OCI-M2 (cell line): ENCODE measurements around the gene SMG7.

Experiments
- DNase-seq: peaks from one replicate; lab custom pipeline; 2025; ENCODE audit not compliant: unreplicated experiment; lab: John Stamatoyannopoulos, UW

Gene SMG7

GRCh38 chr1:183554577-183554976, 82.3 kb downstream of the SMG7 start:
- no peak for DNase-seq

DNA sequence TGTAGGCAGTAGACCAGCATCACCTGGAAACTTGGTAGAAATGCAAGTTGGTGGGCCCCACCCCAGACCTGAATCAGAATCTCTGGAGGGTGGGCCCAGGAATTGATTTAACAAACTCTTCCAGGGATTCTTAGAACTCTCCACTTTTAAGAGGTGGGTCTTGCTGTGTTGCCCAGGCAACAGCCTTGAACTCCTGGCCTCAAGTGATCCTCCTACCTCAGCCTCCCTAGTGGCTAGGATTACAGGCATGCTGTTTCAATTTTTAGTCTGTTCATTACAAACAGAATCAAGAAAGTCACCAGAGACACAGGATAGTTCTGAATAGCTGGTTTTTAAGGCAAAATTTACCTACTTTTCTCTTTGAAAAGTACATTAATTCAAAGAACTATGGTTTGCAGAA, 86.8 kb downstream of the SMG7 start:
- no peak for DNase-seq

DNA sequence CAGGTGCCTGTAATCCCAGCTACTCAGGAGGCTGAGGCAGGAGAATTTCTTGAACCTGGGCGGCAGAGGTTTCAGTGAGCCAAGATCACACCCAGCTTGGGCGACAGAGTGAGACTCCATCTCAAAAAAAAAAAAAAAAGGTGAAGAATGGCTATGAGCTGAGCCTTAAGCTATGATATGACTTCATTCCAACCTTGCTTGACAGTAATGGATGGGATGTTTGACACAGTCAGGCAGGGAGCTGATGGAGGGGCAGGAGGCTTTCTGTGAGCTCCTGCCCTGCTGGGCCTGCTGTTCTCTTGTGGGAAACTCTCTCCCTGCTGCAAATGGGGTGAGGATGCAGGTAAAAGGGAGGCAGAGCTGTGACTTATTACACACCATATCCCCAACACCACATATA, 90.4 kb downstream of the SMG7 start:
- DNase-seq = no peak

GRCh38 chr1:183565261-183565660, 93.0 kb downstream of the SMG7 start:
- DNase-seq = no peak

DNA sequence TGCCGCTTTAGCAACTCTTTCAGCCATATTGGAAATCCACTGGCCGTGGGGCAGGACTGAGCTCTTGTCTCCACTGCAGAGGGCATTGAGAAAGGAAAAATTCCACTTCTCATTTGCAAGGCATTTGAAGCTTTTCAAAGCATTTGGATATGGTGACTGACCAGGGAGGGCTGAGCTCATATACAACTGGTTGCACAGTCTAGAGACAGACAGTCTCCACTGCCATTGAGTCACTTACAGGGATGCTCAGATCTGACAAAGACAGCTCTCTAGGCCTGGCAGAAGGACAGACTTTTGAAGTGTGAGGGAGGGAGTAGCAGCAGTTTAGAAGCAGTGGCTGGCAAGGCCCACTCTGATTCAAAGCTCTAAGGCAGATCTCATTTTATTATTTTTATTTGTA, 93.7 kb downstream of the SMG7 start:
- DNase-seq = no peak

DNA sequence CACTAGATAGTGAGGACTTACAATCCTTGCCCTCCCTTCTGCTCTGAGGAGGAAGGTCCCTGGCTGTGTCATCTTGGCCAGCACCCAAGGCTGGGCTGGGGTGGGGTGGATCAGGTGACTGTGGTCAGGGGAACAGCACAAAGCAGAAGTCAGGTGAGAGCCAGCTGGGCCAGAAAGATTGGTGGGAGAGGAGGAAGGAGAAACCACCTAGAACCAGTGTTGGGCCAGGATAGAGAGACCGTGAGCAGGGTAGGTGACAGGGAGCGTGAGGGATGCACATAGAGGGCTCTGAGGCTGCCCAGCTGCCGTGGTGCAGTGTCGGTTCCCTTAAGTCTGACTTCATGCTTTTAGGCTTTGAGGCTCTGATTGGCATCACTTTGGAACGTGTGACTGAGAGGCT, 95.3 kb downstream of the SMG7 start:
- no peak for DNase-seq

GRCh38 chr1:183568176-183569021, 96.1 kb downstream of the SMG7 start:
- no peak for DNase-seq

GRCh38 chr1:183569141-183569540, 96.8 kb downstream of the SMG7 start:
- DNase-seq = no peak

- no peak for DNase-seq
Measured at GRCh38 chr1:183569801-183570200, 97.5 kb downstream of the SMG7 start.

DNA sequence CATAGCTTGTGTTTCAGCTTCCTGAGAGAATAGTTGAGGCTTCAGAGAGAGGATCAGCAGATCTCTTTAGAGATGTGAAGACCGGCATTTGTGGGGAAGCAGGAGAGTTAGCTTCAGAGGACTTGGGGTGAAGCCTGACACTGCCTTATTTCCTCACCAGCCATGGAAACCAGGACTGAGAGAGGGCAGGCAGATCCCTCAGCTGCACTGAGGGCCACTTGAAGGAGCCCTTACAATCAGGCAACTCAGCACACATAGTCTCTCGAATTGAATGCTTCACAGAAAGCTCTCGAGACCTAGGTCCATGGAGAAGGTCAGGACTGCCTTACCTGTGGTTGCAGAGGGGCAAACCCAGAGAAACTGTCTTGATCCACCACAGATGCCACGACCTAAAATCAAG, 98.2 kb downstream of the SMG7 start:
- no peak for DNase-seq

- no peak for DNase-seq
Measured at GRCh38 chr1:183571678-183572268, 99.5 kb downstream of the SMG7 start.

GRCh38 chr1:183572721-183573120, 100.4 kb downstream of the SMG7 start:
- no peak for DNase-seq

- no peak for DNase-seq
Measured at GRCh38 chr1:183575606-183576005, 103.3 kb downstream of the SMG7 start.

DNA sequence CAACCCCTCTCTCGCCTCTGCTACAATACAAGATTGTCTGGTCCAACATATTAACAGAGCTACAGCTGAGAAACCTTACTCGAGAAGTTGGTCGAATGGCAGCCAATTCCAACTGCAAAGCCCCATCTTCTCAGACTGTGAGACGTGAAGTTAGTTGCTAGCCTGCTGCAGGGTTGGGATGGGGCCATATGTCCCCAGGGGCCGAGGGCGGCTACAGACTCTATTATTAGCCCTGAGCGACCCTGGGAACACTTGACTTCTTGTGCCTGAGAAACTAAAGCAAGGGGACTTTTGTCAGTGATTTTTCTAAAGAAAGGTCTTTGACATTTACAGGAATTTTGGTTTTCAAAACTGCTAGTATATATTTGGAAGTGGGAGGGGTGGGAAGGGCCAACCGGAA, 104.2 kb downstream of the SMG7 start:
- DNase-seq = no peak

GRCh38 chr1:183577897-183578465, 105.7 kb downstream of the SMG7 start:
- DNase-seq = no peak

GRCh38 chr1:183578856-183579255, 106.6 kb downstream of the SMG7 start:
- DNase-seq = no peak

DNA sequence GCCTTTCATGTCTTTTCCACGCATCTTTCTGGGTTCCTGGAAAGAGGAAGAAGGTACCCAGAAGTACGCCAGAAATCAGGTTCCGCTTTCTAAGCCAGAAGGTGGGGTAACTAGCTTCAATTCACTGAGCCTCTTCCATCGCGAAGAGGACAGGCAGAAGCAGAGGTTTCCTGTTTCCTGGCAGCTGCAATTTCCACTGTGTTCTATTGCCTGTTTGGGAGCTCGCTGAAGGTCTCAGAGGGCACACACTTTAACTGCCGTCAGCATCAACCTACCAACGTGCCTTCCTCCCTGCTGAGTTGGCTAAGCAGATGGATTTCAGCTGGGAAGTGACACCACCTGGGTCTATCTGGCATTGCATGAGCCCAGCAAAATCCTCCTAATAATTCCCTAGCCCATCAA, 108.0 kb downstream of the SMG7 start:
- DNase-seq = no peak

DNA sequence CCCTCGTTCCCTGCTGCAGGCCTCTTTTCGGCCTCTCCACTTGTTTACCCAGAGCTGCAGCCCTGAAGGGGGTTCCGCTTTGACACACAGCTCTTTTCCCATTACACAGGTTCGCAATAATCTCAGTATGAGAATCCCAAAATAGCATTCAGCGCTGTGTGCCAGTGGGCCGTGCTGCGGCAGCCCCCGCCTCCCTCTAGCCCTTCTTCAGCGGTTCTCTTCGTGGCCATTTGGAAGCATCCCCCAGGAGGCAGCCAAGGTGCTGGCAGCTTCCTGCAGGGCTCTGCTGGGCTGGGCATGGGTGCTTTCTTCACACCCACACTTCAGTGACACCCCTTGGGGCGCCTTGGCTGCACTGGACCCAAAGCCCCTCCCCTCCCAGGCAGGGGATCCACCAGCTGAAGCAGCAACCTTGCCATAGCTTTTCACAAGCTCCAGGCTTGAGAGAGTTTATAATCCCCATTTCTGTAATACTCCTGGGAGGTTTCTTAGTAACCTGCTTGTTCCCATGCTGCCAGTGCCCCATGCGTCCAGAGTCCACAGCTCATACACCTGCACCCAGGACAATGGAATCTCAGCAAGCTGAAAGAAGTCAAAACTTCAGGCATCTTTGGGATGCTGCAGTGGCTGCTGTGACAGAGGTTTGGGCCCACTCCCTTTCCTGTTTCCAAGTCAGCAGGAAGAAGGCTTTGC, 109.9 kb downstream of the SMG7 start:
- no peak for DNase-seq

DNA sequence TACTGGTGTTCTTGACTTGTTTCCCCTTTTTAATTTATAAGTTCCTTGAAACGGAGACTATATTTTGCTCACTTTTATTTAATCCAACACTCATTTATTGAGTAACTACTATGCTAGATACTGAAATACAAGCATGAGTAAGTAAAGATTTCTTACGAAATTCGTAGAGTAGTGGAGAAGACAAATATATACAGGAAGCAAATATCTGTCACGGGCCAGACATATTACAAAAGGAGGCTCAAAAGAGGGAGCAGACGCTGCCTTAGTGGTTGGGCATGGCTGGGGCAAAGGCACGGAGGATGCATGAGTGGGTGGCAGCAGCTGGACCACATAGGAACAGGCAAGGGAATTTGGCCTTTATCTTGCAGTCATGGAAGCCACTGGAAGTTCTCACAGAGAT, 111.2 kb downstream of the SMG7 start:
- DNase-seq = no peak

- DNase-seq = no peak
Measured at GRCh38 chr1:183584147-183584546, 111.8 kb downstream of the SMG7 start.

DNA sequence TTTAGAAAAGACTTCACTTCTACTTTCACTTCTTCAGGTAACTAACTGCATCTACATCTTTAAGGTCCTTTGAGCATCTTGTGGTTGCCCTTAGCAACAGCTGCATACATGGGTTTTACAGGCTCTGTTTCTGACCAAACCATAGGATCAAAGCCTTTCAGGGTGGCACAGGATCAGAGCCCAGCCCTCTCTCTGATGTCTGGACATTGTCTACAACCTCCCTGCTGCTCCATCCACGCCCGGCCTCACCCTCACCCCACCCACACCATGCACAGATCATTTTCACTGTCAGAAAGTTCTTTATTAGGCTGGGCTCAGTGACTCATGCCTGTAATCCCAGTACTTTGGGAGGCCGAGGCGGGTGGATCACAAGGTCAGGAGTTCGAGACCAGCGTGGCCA, 112.7 kb downstream of the SMG7 start:
- DNase-seq = no peak

GRCh38 chr1:183586455-183586854, 114.2 kb downstream of the SMG7 start:
- no peak for DNase-seq
